Erythroblast (primary cell): ENCODE results near the gene UNC45A.

ENCODE experiments used
- GATA1 ChIP-seq: IDR thresholded peaks from 2 replicates; pipeline ENCODE4 v1.6.1; 2011; ENCODE audit warnings: low read depth, mild to moderate bottlenecking, control low read depth, low read length, moderate library complexity
- POLR2A ChIP-seq: IDR thresholded peaks from 2 replicates; pipeline ENCODE4 v1.6.1; 2011; ENCODE audit warnings: mild to moderate bottlenecking, low read length

DNA sequence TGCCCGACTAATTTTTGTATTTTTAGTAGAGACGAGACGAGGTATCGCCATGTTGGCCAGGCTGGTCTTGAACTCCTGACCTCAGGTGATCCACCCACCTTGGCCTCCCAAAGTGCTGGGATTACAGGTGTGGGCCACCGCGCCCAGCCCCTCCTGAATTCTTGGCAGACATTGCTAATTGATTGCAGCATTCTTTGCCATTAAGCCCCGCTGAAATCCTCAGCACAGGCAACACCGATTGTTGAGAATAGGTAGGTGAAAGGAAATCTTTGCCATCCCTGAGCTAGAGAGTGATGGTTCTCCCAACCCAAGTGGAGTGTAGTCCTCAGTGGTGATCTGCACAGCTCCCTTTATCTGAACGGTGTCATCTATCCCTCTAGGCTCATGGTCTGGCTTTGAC, 30.3 kb upstream of the UNC45A start:
- TF ChIP-seq POLR2A: no peak
- no peak for TF ChIP-seq GATA1
